Measurements from ENCODE around the gene PSMB8.

PSMB8 gene

DNA sequence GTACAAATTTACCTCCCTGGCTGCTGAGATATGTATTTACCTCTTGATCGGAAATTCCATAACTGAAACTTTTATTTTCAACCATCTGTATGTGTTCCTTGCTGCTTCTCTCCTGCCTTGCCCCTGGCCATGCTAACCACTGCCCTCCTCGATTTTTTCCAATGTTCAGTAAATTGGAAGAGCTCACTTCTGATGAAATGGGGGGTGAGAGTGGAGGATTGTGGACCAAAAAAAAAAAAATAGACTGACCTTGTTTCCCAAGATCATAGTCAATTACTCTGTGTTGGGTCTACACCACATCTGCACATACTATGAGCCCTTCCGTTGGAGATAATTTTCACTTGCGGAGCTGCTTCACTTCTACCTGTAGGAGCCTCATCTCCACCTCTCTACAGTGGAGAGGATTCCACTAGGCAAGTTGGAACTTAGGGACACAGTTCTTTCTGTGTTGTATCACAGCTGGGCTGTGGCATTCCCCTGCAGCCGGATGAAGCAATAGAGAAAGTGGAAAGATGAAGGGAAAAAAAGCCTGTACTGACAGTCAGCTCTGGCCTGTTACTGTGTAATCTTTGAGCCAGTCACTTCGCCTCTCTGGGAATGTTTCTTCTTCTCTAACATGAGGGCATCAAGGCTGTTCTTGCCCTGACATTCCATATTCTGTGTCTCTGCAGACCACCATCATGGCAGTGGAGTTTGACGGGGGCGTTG is 11.8 kb upstream of the PSMB8 start:
- DNase-seq (ENCODE audit: low spot score): no peak

DNA sequence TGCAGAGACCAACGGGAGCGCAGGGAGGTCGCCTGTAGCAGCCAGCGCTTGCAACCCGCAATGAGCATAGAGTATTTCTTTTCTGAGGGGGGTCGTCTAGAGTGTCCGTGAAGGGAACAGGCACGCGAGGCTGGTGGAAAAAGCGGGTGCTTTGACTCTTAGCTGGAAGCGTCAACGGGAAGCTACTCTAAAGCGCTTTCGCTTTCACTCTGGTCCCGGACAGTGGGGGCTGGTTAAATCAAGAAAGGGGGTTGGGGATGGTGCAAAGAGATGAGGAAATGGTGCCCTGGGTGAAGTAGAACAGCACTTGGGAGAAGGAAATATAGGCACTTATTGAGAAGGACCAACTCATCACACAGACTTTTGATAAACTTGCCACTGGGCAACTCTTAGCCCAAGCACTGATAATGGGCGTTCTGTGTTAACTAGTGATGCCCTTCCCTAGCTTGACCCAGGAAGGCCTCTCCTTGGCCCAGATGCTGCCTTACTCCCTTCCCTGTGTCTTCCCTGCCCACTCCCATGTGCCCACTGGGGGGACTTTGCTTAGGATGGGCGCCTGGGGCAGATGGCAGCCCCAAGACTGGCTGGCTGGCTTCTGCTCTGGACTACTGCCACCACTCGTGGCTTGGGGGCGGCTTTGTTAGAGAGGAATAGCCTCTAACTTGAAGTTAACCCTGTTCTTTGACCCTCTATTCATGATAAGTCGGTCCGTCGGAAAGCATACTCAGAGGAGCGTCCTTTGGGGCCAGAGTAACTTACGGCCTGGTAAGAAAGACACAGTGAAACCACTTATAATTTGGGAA is 10.7 kb upstream of the PSMB8 start:
- peak; percentile 49 for DNase-seq (ENCODE audit: low spot score)

DNA sequence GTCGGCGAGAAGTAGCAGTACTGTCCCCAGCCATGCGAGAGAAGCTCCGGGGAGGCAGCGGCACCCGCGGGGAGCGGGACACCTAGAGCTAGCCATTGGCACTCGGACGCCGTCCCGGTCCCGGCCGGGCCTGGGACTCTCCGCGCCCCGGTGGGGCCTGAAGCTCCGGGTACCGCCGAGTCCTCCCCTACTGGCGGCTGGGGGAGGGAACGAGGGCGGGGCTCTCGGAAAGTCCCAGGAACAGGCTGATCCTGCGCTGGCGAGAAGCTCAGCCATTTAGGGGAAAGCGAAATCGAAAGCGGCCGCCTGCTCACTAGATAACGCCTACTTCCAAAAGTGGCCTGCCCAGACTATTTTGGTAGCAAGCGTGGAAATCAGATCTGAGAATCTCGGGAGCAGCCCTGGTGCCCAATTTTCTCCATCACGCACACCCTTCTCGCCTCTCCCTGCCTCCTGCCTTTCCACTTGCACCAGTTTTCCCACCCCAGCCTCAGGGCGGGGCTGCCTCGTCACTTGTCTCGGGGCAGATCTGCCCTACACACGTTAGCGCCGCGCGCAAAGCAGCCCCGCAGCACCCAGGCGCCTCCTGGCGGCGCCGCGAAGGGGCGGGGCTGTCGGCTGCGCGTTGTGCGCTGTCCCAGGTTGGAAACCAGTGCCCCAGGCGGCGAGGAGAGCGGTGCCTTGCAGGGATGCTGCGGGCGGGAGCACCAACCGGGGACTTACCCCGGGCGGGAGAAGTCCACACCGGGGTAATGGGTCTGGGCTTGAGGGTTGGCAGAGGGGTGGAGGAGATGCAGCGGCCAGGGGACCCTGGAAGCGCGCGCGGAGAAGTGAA is 9.9 kb upstream of the PSMB8 start, which contains the start of the genes PSMB9 and TAP1:
Gene PSMB9 (plus strand): TSS at position 652 of the 835 bp plus-strand sequence. CDS start 38 bp downstream, at position 690.
Gene TAP1 (minus strand): TSS at position 164 of the 835 bp plus-strand sequence. CDS start 68 bp downstream, at position 96.
- peak; percentile 97 for DNase-seq (ENCODE audit: low spot score)

DNA sequence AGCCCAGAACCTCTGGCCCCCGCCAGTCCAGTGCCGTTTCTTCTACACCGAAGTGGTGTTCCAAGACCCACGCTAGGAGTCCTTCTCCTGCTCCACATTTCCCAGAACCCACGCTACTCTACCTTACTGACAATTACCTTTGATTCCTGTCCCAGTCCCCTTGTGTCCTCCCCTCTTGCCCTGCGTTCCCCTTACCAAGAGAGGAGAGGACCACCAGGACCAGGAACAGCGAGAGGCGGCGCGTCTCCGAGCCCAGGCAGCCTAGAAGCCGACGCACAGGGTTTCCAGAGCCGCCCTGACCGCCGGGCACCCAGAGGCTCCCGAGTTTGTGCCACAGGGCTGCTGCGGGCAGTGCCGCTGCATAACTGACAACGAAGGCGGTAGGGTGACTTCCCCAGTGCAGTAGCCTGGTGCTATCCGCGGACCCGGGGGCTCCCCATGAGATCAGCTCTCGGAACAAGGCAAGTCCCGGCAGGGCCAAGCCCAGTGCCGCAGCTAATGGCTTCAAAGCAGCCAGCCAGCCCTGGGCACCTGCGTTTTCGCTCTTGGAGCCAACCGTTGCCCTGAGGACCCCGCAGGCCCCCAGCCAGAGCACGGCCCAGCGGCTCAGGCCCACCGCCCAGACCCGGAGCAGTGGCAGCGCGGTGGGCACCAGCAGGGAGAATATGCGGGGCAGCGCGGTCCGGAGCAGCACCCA is 9.1 kb upstream of the PSMB8 start:
- no peak for DNase-seq (ENCODE audit: low spot score)

DNA sequence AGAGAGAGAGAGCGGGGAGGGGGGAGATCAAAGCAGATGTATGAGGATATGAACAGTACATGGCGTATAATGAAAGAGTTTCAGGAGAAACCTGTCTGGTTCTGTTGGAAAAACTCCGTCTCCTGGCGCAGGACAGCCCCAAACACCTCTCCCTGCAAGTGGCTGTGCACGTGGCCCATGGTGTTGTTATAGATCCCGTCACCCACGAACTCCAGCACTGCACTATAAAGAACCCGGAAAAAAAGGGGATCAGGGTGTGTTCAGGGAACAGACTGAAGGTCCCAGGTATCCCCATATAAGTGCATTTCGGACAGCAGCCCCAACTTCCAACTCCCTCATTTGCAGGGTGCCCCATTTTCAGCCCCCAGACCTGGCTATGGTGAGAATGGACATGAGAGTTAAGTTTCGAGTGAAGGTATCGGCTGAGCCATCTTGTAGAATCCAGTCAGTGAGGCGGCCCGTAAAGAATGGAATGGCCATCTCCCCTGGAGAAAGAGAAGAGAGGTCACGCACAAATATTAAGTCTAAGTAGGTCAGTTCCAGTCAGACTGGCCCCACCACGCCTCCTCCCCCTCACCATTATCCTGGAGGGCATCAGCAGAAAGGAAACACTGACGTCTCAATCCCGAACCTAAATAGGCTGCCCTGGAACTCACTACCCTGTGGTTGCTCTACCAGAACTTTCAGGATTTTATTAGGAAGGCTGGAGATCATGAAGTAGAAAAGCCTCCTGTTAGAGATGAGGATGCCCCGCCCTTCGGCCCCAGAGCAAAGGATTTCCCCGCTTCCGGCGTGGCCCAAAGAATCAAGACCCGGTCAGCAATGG is 8.4 kb upstream of the PSMB8 start:
- DNase-seq (ENCODE audit: low spot score): peak; percentile 23

DNA sequence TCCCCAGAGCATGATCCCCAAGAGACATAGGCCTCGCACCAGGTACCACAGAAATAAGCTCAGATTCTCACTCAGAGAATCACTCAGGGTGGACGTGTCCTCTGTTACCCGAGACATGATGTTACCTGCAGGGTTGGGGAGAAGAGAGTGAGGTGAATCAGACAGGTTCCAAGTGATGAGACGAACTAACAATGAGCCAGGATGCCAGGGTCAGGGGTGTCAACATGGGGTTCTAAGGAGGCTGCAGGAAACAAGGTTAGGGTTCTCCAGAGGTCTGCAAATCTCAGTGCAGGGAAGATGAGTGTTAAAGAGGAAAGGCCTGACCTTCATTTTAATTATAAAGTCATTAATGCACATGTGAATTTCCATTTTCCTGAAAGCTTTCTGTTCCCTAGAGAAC is 7.2 kb upstream of the PSMB8 start:
- no peak for DNase-seq (ENCODE audit: low spot score)

DNA sequence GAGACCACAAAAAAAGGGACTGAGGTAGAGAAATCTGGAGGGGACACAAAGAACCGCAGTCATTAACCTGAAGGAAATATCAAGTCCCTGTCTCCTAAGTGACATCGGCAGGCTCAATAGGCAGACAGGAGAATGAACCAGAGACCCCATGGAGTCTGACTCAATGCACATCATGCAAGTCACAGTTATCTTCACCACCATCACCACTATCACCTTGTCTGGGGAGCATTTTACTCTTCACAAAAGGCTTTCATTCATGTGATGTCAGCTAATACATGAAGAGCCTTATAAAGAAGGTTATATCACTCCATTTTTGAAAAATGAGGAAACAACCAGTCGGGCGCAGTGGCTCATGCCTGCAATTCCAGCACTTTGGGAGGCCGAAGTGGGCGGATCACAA is 5.3 kb upstream of the PSMB8 start:
- DNase-seq (ENCODE audit: low spot score): no peak

DNA sequence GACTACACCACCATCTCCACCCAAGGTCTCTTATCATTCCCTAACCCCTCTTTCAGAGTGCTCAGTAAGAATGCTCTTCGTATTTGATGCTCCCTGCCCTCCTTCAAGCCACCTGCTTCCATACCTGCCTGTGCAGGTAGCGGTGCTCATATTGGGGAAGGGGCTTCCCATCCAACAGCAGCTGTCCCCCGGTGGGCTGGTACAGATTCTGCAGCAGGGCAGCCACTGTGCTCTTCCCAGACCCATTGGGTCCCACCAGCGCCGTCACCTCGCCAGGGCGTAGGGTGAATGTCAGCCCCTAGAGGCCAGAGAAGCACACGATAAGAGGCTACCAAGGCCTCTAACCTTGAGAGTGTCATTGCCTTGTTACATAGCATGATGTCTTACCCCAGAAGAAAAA is 3.9 kb upstream of the PSMB8 start:
- DNase-seq (ENCODE audit: low spot score): no peak

DNA sequence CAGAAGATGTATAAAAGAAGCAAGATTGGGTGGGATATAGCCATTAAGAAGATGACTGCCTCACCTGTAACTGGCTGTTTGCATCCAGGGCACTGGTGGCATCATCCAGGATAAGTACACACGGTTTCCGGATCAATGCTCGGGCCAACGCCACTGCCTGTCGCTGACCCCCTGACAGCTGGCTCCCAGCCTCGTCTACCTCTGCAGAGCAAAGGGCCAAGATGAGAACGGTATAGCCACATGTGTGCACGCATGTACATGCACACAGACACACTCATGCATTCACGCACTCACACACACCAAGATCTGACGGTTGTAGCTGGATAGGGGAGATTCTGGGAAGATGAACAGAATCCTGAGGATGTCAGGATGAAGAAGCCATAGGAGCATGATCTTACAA is 3.2 kb upstream of the PSMB8 start:
- DNase-seq (ENCODE audit: low spot score): no peak

DNA sequence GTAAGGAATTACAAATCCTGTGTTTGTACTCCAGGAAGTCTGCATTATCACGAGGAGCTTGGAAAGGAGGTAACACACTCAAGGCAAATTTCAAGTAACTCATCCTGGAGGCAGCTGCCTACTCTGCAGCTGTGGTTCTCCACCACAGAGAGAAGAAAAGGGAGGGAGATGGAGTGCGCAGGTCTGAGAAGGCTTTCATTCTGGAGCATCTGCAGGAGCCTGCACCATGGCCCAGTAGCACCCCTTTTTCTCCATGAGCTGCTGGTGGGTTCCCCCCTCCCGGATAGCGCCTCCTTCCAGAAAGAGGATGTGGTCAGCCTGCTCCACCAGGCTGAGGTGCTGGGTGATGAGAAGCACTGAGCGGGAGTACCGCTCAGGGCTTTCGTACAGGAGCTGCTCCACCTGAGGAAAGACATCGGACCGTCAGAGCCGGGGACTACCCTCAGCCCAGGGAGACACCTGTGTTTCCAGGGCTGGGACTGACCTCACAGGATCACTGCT is 1.6 kb upstream of the PSMB8 start:
- DNase-seq (ENCODE audit: low spot score): no peak

DNA sequence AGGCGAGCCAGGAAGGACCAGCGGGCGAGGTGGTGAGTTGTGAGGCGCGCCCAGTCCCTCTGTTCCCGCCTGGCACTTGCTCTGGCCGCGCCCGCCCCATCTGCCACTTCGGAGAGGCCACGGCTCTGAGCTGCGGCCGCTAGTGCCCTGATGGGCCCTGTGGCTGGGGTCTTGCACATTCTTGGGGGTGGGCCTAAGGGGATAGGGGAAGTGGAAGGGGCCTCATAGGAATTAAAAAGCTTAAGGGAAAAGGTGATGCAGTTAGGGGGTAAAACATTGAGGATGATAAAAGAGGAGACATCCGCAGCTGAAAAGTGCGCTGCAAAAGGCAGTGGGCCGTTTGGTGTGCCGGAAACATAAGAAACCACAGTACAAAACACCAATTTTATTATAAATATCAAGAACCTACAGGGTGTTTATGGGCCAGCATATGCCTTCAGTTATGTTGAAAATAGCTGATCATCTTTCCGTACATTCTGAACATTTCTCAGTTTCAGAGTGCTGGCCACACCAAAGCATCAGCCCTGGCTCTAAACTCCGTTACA is 1.1 kb upstream of the PSMB8 start:
- no peak for DNase-seq (ENCODE audit: low spot score)

DNA sequence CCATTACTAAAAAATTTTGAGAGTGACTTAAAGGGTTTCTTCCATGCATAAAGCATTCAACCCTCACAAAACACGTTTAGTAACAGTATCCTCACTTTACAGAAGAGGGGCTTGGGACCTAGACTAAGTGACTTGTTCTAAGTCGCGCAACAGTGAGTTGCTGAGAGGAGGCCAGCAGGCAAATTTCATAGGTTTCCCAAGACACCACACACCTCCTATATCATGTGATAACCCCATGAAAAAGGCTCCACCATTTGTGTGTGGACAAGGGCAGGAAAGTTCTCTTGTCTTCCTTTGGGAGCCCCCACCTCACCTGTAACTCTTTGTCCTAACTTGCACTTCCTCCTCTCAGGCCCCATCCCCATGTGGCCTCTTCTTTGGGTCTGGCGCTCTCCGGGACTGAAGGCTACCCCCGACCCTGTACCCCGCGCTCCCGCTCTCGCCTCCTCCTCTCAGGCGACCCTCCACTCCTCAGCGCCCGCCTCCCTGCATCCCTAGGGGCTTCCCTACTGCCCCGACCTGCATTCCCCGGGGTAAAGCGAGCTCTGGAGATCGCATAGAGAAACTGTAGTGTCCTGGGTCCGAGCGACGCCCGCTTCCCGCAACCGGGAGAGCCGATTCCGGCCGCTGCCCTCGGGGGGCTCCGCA is 392 bp downstream of the PSMB8 start:
- no peak for DNase-seq (ENCODE audit: low spot score)

DNA sequence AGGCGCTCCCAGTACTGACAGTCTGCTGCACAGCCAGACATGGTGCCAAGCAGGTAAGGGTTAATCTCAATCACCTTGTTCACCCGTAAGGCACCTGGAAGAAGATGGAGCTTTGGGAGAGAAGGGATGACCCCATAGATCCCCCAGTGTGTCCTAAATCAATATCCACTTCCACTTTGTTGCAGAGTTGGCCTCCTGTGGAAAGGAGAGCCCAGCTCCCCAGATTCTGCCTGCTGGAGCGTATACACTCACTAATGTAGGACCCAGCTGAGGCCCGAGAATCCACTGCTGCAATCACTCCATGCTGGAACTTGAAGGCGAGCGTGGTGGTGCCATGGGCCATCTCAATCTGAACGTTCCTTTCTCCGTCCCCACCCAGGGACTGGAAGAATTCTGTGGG is 1.2 kb downstream of the PSMB8 start:
- DNase-seq (ENCODE audit: low spot score): no peak

DNA sequence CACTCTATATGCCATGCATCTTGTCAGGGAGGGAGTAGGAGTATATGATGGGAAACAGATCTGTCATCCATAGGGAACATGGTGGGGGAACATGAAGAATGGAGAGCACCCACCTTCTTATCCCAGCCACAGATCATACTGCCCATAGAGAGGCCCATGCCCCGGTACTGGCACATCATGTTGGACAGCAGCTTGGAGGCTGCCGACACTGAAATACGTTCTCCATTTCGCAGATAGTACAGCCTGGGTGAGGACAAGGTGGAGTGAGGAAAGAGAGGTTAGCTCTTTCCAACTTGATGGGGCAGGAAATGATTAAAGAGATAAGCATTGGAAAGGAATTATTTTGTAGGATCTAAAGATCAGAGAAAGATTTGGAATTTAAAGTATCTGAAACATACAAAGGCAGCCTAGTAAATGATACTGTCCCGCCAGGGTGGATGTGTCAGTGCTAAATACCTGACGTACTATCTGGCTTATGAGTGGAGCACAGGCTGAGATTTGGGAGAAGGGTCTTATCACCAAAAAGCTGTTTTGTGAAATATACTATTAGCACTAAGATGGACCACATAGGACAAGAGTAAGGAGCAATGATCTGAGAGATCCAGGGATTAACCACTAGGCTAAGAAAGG is 1.7 kb downstream of the PSMB8 start:
- DNase-seq (ENCODE audit: low spot score): no peak

DNA sequence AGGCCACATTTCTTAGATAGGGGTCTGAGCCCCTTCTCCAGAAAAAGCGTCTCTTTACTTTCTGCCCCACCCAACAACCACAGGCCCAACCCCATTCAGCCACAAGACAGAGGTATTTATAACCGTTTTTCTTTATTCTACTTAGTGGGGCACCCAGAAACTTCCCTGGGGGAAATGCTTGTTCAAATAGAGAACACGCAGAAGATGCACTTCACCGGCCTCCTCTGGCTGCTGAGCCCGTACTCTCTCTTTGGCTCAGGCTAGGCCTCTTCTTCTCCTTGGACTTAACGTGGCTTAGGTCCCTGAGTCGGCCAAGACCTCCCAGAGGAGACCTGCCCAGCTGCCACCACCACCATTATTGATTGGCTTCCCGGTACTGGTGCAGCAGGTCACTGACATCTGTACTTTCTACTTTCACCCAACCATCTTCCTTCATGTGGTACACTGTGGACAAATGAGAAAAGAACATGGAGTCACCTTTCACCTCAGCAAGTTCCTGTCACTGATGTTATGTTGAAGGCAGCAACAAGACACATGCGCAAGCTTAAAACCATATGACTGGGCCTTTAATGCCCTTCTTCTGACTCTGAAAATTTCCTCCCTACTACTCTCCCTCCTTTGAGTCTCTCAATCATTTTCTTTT is 3.1 kb downstream of the PSMB8 start:
- no peak for DNase-seq (ENCODE audit: low spot score)

DNA sequence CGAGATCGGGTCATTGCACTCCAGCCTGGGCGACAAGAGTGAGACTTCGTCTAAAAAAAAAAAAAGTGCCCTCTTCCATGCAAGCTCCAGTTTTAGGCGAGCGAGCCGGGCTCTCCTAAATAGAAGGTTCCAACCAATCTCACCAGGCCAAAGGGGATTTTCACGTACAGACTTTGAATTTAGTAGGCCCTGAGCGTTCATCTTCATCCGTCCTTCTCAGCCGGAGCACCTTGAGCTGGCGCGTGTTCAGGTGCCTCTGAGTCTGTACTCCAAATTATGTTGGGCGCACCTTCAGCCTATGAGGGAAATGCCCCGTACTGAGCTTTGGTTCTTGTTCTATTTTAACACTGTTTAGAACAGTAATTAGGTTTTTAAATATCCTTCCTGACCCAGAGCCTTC is 4.5 kb downstream of the PSMB8 start:
- no peak for DNase-seq (ENCODE audit: low spot score)

DNA sequence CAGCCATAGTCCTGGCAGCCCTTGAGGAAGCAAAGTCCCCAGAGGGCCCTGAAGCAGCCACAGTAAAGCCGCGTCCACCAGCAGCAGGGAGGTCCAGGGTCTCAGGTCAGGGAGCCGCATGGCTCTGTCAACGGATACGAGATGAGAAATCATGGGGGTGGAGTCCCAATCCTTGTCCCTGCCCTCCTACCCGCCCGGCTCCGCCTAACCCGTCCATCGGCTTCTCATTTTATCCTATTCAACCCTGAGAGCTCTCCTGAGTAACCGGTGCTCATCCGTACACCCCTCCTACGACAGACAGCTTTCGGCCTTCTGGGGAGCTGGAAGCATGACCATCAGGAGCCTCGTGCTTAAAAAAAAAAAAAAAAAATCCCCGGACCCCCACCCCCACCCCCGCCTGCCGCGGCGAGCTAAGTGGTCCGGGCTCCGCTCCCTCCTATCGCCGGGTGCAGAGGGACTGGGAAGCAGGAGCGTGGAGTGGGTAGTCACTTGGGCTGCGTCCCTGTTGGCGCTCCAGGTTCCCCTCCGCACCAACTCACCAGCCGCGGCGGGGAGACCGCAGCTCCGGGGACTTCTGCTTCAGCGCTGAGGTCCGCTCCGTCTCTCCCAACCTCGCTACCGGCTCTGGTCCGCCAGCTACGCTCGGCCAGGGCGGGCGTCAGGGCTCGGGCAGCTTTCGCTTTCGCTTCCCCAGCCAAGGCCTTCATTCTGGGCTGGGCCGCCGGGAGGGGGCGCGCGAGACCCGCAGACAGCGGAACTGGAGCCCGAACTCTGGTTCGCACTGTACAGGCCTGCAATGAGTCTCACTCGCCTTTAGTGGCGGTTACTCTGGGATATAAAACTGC is 5.5 kb downstream of the PSMB8 start, which contains the start of gene TAP2:
Gene TAP2 (minus strand): TSS at position 626 of the 845 bp plus-strand sequence. CDS start 506 bp downstream, at position 120.
- DNase-seq (ENCODE audit: low spot score): peak; percentile 94

DNA sequence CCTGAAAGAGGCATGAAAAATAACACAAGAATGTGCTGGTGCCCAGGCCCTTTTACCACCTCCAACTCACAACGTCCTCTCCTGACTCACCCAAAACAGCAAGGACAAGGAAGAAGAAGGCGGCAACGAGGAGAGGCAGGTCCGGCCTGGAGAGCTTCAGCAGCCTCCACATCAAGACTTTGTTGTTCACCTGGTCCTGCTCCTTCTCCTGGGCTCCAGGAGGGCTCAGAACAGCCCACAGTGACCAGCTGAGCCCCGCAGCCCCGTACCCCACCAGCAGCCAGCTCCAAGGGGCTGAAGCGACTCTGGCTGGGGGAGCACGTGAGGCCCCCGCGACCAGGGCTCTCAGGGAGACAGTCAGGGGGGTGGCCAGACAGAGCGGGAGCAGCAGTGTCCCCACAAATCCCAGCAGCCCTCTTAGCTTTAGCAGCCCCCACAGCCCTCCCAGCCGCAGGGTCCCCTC is 6.2 kb downstream of the PSMB8 start:
- no peak for DNase-seq (ENCODE audit: low spot score)

Measured in COLO829 (cell line).